BLaER1 (cell line): ENCODE data around the gene ARID1B.

Experiments used
- H3K27ac ChIP-seq: shearing (Covaris generic); formaldehyde crosslinking; 2 replicates; pipeline ENCODE4 v1.8.1; 2022
- H3K27me3 ChIP-seq: shearing (Covaris generic); formaldehyde crosslinking; 2 replicates; pipeline ENCODE4 v1.8.1; 2022
- H3K36me3 ChIP-seq: shearing (Covaris generic); formaldehyde crosslinking; 2 replicates; pipeline ENCODE4 v1.8.1; 2022
- H3K4me1 ChIP-seq: shearing (Covaris generic); formaldehyde crosslinking; 2 replicates; pipeline ENCODE4 v1.8.1; 2022
- H3K4me2 ChIP-seq: shearing (Covaris generic); formaldehyde crosslinking; 2 replicates; pipeline ENCODE4 v1.8.1; 2022
- H3K4me3 ChIP-seq: shearing (Covaris generic); formaldehyde crosslinking; 2 replicates; pipeline ENCODE4 v1.8.1; 2022
- H3K9ac ChIP-seq: shearing (Covaris generic); formaldehyde crosslinking; 2 replicates; pipeline ENCODE4 v1.8.1; 2022
- H3K9me3 ChIP-seq: shearing (Covaris generic); formaldehyde crosslinking; 2 replicates; pipeline ENCODE4 v1.8.1; 2022
- H4K20me1 ChIP-seq: shearing (Covaris generic); formaldehyde crosslinking; 2 replicates; pipeline ENCODE4 v1.8.1; 2022
- Cebpa-rat ChIP-seq: shearing (Covaris generic); IDR thresholded peaks from 2 replicates; pipeline ENCODE4 v1.8.1; 2022

ARID1B gene

DNA sequence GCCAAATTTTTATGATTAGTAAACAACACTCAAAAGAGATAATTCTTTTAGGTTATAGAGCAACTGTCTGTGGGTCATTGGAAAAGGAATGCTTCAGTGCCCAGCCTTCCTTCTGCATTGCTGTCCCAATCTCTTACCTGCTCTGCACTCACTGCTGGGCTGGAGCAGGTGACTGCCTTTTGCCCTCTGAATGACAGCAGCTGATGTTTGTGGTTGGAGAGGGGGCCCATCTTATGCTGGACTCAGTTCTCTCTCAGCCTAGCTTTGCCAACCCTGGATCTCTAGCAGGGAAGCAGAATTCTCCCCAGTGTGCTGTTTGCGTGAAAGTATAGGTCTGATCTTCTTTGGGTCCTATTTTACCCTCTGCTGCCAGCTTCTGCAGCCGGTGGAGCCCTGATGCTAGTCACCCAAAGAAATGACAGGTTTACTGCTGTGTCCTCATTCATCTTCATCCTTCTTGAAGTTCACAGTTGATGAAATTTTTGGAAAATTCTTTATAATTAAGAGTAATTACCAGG lies 193.5 kb downstream of the ARID1B start:
- Histone ChIP-seq H4K20me1 (peaks cover 100% of the 10 kb centered on the region), H3K4me1 (peaks cover 61% of the 10 kb centered on the region), H3K4me3 (no peak overlapping the region), H3K9ac (no peak overlapping the region), H3K4me2 (no peak overlapping the region), H3K27me3 (no peaks in the 10 kb centered on the region), H3K27ac (no peak overlapping the region; the same call in 1 of the 2 replicates), H3K36me3 (no peaks in the 10 kb centered on the region), H3K9me3 (no peaks in the 10 kb centered on the region)
- TF ChIP-seq Cebpa-rat, result no peak

DNA sequence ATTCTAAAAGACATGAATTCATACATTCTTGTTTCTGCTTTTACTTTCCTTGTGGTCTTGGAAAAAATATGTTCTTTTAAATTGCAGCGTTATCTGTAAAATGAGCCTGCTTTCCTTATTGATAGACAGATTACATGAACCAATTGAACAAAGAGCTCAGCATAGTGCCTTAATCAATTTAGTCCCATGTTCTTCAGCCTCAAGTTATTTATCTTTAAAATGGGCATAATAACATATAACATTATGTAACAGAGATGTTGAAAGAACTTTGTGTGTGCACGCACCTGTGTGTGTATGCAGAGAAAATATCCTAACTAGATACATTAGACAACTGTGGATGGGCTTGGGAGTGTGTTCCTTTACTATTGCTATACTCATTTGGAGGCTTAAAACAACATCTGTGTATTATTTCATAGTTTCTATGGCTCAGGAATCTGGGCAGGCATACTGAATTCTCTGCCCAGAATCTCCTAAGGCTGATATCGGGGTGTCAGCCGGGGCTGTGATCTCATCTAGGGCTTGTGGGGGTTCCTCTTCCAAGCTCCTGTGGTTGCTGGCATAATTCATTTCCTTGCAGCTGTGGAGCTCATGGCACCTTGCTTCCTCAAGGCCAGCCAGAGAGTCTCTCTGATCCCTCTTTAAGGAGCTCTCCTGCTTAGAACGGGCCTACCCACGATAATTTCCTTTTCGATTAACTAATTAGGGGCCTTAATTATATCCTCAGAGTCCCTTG lies 194.1 kb downstream of the ARID1B start:
- Histone ChIP-seq H3K4me3 (no peak overlapping the region), H4K20me1 (peaks cover 100% of the 10 kb centered on the region), H3K9ac (no peak overlapping the region), H3K27ac (no peak overlapping the region), H3K4me2 (peak overlapping the region; percentile 29), H3K27me3 (no peaks in the 10 kb centered on the region), H3K4me1 (peaks cover 68% of the 10 kb centered on the region), H3K9me3 (no peaks in the 10 kb centered on the region), H3K36me3 (no peaks in the 10 kb centered on the region)
- TF ChIP-seq Cebpa-rat, result no peak

DNA sequence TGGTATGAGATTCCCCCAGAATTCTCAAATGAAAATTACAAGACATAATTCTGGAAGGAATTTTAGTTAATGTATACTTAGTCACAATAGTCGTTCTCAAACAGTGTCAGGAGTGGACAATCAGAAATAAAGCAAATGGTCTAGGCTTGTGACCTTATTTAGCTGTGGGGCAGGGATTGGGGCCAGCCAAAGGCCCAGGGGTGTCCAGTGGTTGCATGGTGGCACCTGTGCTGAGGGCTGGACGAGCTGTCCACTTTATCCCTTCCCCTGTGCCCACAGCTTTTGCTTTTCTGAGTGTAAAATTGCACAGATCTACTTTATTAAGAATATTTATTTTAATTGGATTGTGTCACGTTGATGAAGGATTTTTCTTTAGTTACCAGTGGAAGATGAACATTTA lies 195.0 kb downstream of the ARID1B start:
- Histone ChIP-seq H3K27me3 (no peaks in the 10 kb centered on the region), H3K9ac (no peak overlapping the region), H3K27ac (no peak overlapping the region), H3K9me3 (no peaks in the 10 kb centered on the region), H3K4me1 (peaks cover 73% of the 10 kb centered on the region), H4K20me1 (peaks cover 100% of the 10 kb centered on the region), H3K4me2 (no peak overlapping the region), H3K4me3 (no peak overlapping the region), H3K36me3 (no peaks in the 10 kb centered on the region)
- no peak for TF ChIP-seq Cebpa-rat

DNA sequence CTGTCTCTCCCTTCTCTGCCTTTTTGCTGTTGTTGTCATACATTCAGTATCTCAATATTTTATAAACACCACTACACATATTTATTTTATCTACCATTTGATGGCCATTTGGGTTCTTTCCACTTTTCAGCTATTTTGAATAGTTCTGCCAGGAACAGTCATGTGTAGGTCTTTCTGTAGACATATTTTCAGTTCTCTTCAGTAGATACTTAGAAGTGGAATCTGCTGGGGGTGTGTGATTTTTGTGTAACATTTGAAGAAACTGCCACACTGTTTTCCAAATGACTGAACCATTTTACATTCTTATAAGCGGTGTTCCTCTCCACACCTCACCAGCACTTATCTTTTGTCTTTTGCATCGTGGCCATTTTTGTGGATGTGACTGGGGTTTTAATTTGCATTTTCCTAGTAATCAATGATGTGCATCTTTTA lies 197.7 kb downstream of the ARID1B start:
- no peak overlapping the region for H3K9ac ChIP-seq
- no peak overlapping the region for H3K27ac ChIP-seq
- H3K4me2 ChIP-seq, result peak overlapping the region; percentile 18; the same call in 1 of the 2 replicates
- peaks cover 84% of the 10 kb centered on the region for H3K4me1 ChIP-seq
- no peak overlapping the region for H3K4me3 ChIP-seq
- no peaks in the 10 kb centered on the region for H3K27me3 ChIP-seq
- H3K36me3 ChIP-seq, result no peaks in the 10 kb centered on the region
- H3K9me3 ChIP-seq, result no peaks in the 10 kb centered on the region
- TF ChIP-seq Cebpa-rat, result no peak
- H4K20me1 ChIP-seq, result peaks cover 99% of the 10 kb centered on the region

DNA sequence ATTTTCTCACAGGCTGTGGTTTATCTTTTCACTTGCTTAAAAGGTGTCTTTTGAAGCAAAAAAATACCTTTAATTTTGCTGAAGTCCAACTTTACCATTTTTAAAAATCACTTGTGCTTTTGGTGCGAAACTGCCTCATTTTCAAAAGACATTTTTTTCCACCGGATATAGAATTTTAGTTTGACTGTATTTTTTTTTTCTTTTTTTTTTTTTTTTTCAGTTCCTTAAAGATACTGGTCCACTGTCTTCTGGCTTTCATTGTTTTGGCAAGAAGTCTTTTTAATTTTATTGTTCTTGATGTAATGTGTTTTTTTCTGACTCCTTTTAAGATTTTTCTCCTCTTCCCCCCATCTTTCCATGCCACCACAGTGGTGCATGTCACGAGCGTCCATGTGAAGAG lies 198.2 kb downstream of the ARID1B start:
- H3K9ac ChIP-seq, result peak overlapping the region; percentile 74; the same call in 1 of the 2 replicates
- H3K27me3 ChIP-seq, result no peaks in the 10 kb centered on the region
- peak overlapping the region; percentile 70 for H3K27ac ChIP-seq
- peak overlapping the region; percentile 79 for H3K4me2 ChIP-seq
- H3K4me1 ChIP-seq, result peaks cover 85% of the 10 kb centered on the region
- no peaks in the 10 kb centered on the region for H3K9me3 ChIP-seq
- no peaks in the 10 kb centered on the region for H3K36me3 ChIP-seq
- peaks cover 99% of the 10 kb centered on the region for H4K20me1 ChIP-seq
- TF ChIP-seq Cebpa-rat, result no peak
- no peak overlapping the region; the same call in 1 of the 2 replicates for H3K4me3 ChIP-seq

DNA sequence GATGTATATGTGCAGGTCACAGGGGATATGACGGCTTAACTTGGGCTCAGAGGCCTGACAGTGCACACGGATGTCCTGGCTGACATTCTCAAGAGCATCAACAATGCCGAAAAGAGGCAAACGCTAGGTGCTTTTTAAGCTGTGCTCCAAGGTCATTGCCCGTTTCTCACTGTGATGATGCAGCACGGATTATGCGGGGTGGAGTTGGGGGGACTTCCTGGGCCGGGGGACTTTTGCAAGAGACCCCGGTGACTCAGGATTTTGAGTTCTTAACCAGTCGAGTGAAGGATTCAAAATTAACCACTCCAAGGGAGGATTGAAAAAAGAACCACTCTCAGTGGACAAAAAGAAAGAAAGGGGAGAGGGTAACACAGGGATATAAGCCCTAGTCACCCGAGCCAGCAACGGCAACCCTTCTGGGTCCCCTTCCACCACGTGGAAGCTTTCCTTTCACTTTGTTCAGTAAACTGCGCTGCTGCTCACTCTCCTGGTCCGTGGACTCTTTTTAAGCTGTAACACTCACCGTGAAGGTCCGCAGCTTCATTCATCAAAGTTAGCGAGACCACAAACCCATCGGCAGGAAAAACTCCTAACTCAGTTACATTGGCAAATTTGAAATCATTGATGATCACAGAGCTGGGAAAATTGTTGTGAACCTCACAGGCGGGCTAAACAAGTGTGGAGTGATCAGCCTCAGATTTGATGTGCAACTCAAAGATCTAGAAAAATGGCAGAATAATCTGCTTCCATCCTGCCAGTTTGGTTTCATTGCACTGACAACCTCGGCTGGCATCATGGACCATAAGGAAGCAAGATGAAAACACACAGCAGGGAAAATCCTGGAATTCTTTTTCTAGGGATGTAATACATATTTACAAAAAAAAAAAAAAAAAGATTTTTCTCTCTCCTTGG lies 199.3 kb downstream of the ARID1B start:
- Histone ChIP-seq H4K20me1 (peaks cover 99% of the 10 kb centered on the region), H3K36me3 (no peaks in the 10 kb centered on the region), H3K9me3 (no peaks in the 10 kb centered on the region), H3K27me3 (no peaks in the 10 kb centered on the region), H3K4me3 (peak overlapping the region; percentile 58), H3K4me2 (peak overlapping the region; percentile 79), H3K27ac (peak overlapping the region; percentile 70), H3K4me1 (peaks cover 85% of the 10 kb centered on the region), H3K9ac (peak overlapping the region; percentile 74)
- no peak for TF ChIP-seq Cebpa-rat

DNA sequence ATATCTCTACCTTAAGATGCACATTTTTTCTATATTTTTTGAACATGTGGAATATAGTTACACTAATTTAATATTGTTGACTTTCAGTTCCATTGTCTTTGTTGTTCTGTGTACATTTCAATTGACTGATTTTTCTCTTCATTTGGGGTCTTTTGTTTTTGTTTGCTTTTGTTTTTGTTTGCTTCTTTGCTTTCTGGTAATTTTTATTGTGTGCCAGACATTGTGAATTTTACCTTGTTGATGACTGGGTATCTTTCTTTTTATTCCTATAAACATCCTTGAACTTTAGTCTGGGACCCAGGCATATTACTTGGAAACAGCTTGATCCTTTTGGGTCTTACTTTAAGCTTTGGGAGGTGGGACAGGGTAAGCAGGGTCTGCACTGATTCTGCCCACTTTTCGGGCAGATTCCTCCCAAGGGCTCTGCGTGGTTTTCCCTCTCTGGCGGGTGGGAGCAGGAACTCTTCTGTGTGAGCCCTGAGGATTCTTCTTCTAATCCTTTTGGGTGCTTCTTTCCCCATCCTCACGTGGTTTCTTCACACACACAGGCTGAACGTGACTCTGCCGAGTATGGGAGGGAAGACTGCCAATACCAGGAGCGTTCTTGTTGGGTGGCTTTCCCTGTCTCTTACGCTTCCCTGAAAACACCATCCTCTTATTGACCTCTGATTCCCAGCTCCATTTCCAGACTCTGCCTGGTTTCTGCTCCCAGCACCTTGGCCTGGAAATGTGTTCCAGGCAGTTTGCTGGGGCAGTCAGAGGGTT lies 200.5 kb downstream of the ARID1B start:
- H3K4me3 ChIP-seq, result no peak overlapping the region
- peak overlapping the region; percentile 21; the same call in 1 of the 2 replicates for H3K27ac ChIP-seq
- no peak for TF ChIP-seq Cebpa-rat
- H3K4me2 ChIP-seq, result peak overlapping the region; percentile 48
- no peaks in the 10 kb centered on the region for H3K27me3 ChIP-seq
- no peaks in the 10 kb centered on the region for H3K36me3 ChIP-seq
- H3K4me1 ChIP-seq, result peaks cover 85% of the 10 kb centered on the region
- no peaks in the 10 kb centered on the region for H3K9me3 ChIP-seq
- H3K9ac ChIP-seq, result no peak overlapping the region
- H4K20me1 ChIP-seq, result peaks cover 99% of the 10 kb centered on the region

DNA sequence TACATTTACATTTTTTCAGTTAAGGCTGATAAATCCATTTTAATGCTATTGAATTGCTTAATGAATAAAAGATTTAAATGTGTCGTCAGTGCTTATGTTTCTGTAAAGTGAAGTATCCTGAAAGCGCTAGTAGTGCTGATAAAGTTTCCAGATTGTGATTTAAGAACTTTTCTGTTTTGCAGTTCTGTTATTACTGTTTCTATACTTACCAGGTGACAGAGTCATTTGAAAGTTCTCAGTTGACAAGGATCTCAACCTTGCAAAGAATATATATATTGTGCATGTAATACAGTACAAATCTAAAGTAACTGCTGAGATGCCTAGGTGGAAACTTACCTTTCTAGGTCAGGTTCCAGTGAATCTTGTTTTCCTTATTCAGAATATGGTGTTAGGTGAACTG lies 201.8 kb downstream of the ARID1B start:
- no peak for TF ChIP-seq Cebpa-rat
- Histone ChIP-seq H4K20me1 (peaks cover 99% of the 10 kb centered on the region), H3K4me3 (no peak overlapping the region), H3K36me3 (no peaks in the 10 kb centered on the region), H3K27me3 (no peaks in the 10 kb centered on the region), H3K4me1 (peaks cover 85% of the 10 kb centered on the region), H3K9ac (no peak overlapping the region), H3K27ac (no peak overlapping the region), H3K9me3 (no peaks in the 10 kb centered on the region), H3K4me2 (no peak overlapping the region)

DNA sequence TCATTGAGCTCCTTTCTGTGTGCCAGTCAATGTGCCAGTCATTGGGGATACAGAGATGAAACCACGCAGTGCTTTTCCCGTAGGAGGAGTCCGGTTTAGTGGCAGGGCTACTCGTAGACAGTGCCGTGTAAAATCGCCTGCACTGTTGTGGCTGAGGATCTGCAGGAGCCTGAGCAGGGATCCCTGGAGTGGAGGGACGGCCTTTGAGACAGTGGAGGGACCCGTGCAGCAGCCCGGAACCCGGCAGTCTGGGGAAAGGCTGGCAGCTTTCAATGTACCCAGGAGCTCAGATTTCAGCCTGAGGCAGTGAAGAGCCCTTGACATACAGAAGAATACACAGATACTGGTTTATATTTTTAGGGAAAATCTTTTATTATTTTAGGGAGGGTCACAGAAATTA lies 203.3 kb downstream of the ARID1B start:
- Histone ChIP-seq H3K4me2 (no peak overlapping the region), H3K27me3 (no peaks in the 10 kb centered on the region), H4K20me1 (peaks cover 99% of the 10 kb centered on the region), H3K4me1 (peaks cover 79% of the 10 kb centered on the region), H3K4me3 (no peak overlapping the region), H3K36me3 (no peaks in the 10 kb centered on the region), H3K27ac (no peak overlapping the region), H3K9ac (no peak overlapping the region), H3K9me3 (no peaks in the 10 kb centered on the region)
- TF ChIP-seq Cebpa-rat, result no peak
